ENCODE results near the gene KIF4A.

Gene KIF4A

GRCh38 chrX:70444946-70445656 lies 155.2 kb downstream of the KIF4A start:
- DNase-seq: no peak

- DNase-seq: no peak
Observed at GRCh38 chrX:70445951-70446350, 156.0 kb downstream of the KIF4A start.

- no peak for DNase-seq
Observed at GRCh38 chrX:70446380-70447350, 156.8 kb downstream of the KIF4A start.

GRCh38 chrX:70449457-70449966 lies 159.6 kb downstream of the KIF4A start:
- DNase-seq: no peak

- peak; percentile 8 for DNase-seq
Observed at GRCh38 chrX:70452143-70452733, 162.3 kb downstream of the KIF4A start.

GRCh38 chrX:70453024-70453618 lies 163.2 kb downstream of the KIF4A start:
- no peak for DNase-seq

- peak; percentile 88 for DNase-seq
Observed at GRCh38 chrX:70454441-70455365, 164.8 kb downstream of the KIF4A start.

GRCh38 chrX:70455366-70456202 lies 165.7 kb downstream of the KIF4A start:
- DNase-seq: no peak

- DNase-seq: no peak
Observed at GRCh38 chrX:70456256-70456655, 166.4 kb downstream of the KIF4A start.

- no peak for DNase-seq
Observed at GRCh38 chrX:70461026-70461425, 171.1 kb downstream of the KIF4A start.

GRCh38 chrX:70464051-70464450 lies 174.1 kb downstream of the KIF4A start:
- no peak for DNase-seq

GRCh38 chrX:70466968-70467367 lies 177.1 kb downstream of the KIF4A start:
- no peak for DNase-seq

GRCh38 chrX:70468709-70469108 lies 178.8 kb downstream of the KIF4A start:
- no peak for DNase-seq

Measured in NCI-H774 (cell line).